NT2/D1 (cell line): ENCODE data around the gene CDH13.

ENCODE experiments used
- YY1 ChIP-seq: IDR thresholded peaks from 2 replicates; pipeline ENCODE4 v1.6.1; 2011; ENCODE audit not compliant: insufficient read length, insufficient read depth
- ZNF274 ChIP-seq: IDR thresholded peaks from 2 replicates; pipeline ENCODE4 v1.6.1; 2011; ENCODE audit warnings: mild to moderate bottlenecking, low read depth, low read length

- TF ChIP-seq ZNF274 (no peak), YY1 (no peak)
Measured at GRCh38 chr16:83501481-83501880, 874.7 kb downstream of the CDH13 start.
